ENCODE results near the gene ZBTB47. TPM values are rescaled to one million over a fixed set of nuclear protein-coding genes. Genes with fewer than 3 reads are reported as not detected.

Gene ZBTB47
- total RNA-seq, 8 experiments from 2014 or later = 3.3 to 20.7 (median 7.7) TPM

DNA sequence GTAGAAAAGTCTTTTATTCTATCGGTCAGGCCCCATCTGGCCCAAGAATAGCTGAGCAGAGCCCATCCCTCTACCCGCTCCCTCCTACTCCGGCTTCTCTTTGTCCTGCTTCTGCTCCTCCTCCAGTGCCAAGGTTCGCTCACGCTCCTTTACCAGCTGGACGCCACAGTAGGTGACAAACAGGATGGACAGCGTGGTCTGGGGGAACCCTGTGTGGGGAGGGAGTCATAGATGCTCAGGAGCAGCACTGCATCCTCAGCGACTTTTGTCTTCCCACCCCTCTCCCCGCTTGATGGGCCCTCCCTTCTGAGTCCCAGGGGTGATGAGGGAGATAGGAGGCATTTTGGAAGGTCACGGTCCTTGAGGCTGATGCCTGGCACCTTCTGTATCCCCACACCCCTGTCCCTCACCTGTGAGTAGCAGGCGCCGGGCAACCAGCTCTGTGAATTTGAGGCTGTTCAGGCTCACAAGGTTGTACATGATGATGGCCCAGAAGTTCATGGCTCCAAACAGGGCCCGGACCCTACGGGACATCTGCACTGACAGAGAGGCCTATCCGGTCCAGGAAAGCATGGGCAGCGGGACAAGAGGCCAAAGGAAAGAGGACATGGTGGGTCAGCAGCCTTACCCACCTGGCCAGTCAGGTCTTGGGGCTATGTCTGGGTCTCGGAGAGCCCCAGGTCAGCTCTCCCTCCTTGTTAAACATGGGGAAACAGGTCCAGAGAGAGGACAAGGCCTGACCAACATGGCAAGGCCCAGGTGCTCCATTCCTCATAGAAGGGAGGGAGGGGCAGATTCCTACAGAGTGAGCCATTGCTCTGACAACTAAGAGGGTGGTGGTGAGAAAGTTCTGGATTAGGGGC is 39.4 kb downstream of the ZBTB47 start:
- Histone ChIP-seq H3K4me3 (no peak overlapping the region), H3K27ac (no peak overlapping the region), H3K4me1 (replicated peaks in 1 of 2) (no peaks in the 10 kb centered on the region)
- ATAC-seq (replicated peaks in 6 of 8) = peak in 2 of 8 experiments; percentile 24
- in situ Hi-C loops (cut with MboI; ENCODE audit: low pct_unique_long_range_greater_than_20kb in 2 of 9, low sequenced_read_pairs in 9 of 9, unreplicated experiment in 9 of 9) = no loop called here
- 20 to 100% (median 80%) methylated on average over 1 to 6 of the region's 17 CpGs; no CpG with 5 or more reads in 1 of the 10 experiments for WGBS, 10 experiments

- no peak overlapping the region for H3K4me3 ChIP-seq
- H3K27ac ChIP-seq = no peak overlapping the region
- H3K4me1 ChIP-seq (replicated peaks in 1 of 2) = no peaks in the 10 kb centered on the region
- in situ Hi-C loops (cut with MboI; ENCODE audit: low pct_unique_long_range_greater_than_20kb in 2 of 9, low sequenced_read_pairs in 9 of 9, unreplicated experiment in 9 of 9) = no loop called here
- no peak for ATAC-seq (replicated peaks in 6 of 8)
- WGBS, 10 experiments = 0 to 100% (median 90%) methylated on average over 1 to 2 of the region's 4 CpGs; no CpG with 5 or more reads in 4 of the 10 experiments
Measured at GRCh38 chr3:42693530-42693930, 40.0 kb downstream of the ZBTB47 start.

DNA sequence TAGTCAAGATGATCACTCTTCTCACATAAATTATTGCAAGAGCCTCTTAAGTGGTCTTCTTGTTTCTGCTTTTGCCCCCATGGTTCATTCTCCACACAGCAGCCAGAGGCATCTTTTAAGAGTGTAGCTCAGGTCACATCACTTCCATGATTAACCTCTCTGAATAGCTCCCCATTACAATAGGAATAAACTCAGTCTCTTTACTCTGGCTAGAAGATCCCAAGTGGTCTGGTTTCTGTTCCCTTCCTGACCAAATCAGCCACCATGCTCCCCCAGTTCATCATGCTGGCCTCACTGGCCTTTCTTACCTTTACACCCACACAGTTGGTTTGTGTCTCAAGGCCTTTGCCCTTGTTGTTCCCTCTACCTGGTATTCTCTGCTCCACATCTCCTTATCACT is 40.9 kb downstream of the ZBTB47 start:
- no peak for ATAC-seq (replicated peaks in 6 of 8)
- Histone ChIP-seq H3K4me3 (no peak overlapping the region), H3K4me1 (replicated peaks in 1 of 2) (no peaks in the 10 kb centered on the region), H3K27ac (no peak overlapping the region)
- in situ Hi-C loops (cut with MboI; ENCODE audit: low pct_unique_long_range_greater_than_20kb in 2 of 9, low sequenced_read_pairs in 9 of 9, unreplicated experiment in 9 of 9) = no loop called here

GRCh38 chr3:42696356-42697288 is 43.1 kb downstream of the ZBTB47 start:
- Histone ChIP-seq H3K27ac (no peak overlapping the region), H3K4me1 (replicated peaks in 1 of 2) (peaks cover 0 to 2% of the 10 kb centered on the region in 2 donors), H3K4me3 (no peak overlapping the region)
- in situ Hi-C loops (cut with MboI; ENCODE audit: low pct_unique_long_range_greater_than_20kb in 2 of 9, low sequenced_read_pairs in 9 of 9, unreplicated experiment in 9 of 9) = no loop called here
- no peak for ATAC-seq (replicated peaks in 6 of 8)
- 0 to 90% (median 49%) methylated on average over 1 to 6 of the region's 19 CpGs; no CpG with 5 or more reads in 3 of the 10 experiments for WGBS, 10 experiments

DNA sequence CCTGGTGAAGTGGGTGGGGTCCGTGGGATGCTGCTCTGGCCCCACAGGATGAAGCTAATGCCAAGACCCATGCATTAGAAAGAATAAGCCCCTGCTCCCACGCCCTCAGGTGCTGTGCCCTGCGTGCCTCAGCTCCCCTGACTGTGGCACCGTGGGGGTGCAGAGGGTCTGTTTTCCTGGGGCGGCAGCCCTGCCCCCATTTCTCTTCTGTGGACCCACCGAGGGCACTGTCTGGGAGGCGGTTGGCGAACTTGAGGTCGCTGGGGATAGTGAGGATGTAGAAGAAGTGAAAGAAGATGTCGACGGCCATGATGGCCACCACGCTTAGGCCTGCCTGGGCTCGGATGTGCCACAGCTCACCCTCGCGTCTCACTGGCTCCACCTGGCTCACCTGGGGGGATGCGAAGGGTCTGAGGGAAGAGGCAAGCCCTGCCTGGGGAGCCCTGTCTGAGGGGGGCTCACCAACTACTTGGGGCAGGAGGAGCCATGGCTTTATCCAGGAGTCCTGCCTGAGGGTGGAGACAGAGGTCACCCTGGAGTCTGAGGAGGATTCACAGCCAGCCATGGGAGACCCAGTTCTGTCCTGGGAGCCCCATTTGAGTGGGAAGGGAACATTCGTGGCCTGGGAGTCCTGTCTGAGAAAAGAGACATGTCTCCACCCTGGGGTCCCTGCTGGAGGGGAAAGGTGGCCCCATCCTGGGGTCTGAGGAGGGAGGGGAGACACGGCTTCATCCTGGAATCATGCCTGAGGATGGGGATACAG is 44.0 kb downstream of the ZBTB47 start:
- Histone ChIP-seq H3K4me1 (replicated peaks in 1 of 2) (peaks cover 0 to 7% of the 10 kb centered on the region in 2 donors), H3K27ac (no peak overlapping the region), H3K4me3 (no peak overlapping the region)
- WGBS, 10 experiments = 30 to 79% (median 65%) methylated on average over 1 to 9 of the region's 18 CpGs; no CpG with 5 or more reads in 6 of the 10 experiments
- ATAC-seq (replicated peaks in 6 of 8) = no peak
- in situ Hi-C loops (cut with MboI; ENCODE audit: low pct_unique_long_range_greater_than_20kb in 2 of 9, low sequenced_read_pairs in 9 of 9, unreplicated experiment in 9 of 9) = no loop called here

- H3K4me1 ChIP-seq (replicated peaks in 1 of 2) = peaks cover 2 to 11% of the 10 kb centered on the region in 2 donors
- ATAC-seq (replicated peaks in 6 of 8) = no peak
- 28 to 100% (median 80%) methylated on average over 1 to 3 of the region's 7 CpGs; no CpG with 5 or more reads in 6 of the 10 experiments for whole genome bisulfite sequencing, 10 experiments
- H3K4me3 ChIP-seq = no peak overlapping the region
- no peak overlapping the region for H3K27ac ChIP-seq
- in situ Hi-C loops (cut with MboI; ENCODE audit: low pct_unique_long_range_greater_than_20kb in 2 of 9, low sequenced_read_pairs in 9 of 9, unreplicated experiment in 9 of 9) = no loop called here
Measured at GRCh38 chr3:42698216-42698910, 44.9 kb downstream of the ZBTB47 start.

DNA sequence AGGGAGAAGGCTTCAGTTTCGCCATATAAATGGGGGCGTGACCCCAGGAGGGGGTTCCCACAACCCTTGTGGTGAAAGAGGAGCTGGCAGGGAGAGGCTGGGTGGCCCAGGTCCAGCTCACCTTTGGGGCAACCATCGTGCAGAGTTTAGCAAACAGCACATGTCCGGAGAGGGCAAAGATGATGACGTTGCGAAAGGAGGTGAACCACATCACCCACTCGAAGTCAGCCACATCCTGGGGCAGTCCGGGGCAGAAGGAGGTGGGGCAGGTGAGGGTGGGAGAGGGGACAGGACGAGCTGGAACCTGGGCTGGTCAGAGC is 45.4 kb downstream of the ZBTB47 start:
- in situ Hi-C loops (cut with MboI; ENCODE audit: low pct_unique_long_range_greater_than_20kb in 2 of 9, low sequenced_read_pairs in 9 of 9, unreplicated experiment in 9 of 9) = no loop called here
- H3K27ac ChIP-seq = no peak overlapping the region
- H3K4me1 ChIP-seq (replicated peaks in 1 of 2) = peaks cover 2 to 11% of the 10 kb centered on the region in 2 donors
- WGBS, 10 experiments = 33 to 100% (median 60%) methylated on average over 1 to 2 of the region's 9 CpGs; no CpG with 5 or more reads in 5 of the 10 experiments
- no peak for ATAC-seq (replicated peaks in 6 of 8)
- no peak overlapping the region for H3K4me3 ChIP-seq

GRCh38 chr3:42699511-42699971 is 46.0 kb downstream of the ZBTB47 start:
- Histone ChIP-seq H3K27ac (no peak overlapping the region), H3K4me3 (no peak overlapping the region), H3K4me1 (replicated peaks in 1 of 2) (peaks cover 2 to 11% of the 10 kb centered on the region in 2 donors)
- 40 to 100% (median 82%) methylated on average over 1 to 2 of the region's 10 CpGs; no CpG with 5 or more reads in 6 of the 10 experiments for WGBS, 10 experiments
- in situ Hi-C loops (cut with MboI; ENCODE audit: low pct_unique_long_range_greater_than_20kb in 2 of 9, low sequenced_read_pairs in 9 of 9, unreplicated experiment in 9 of 9) = no loop called here
- ATAC-seq (replicated peaks in 6 of 8) = no peak

GRCh38 chr3:42700366-42701288 is 47.1 kb downstream of the ZBTB47 start:
- 46 to 90% (median 60%) methylated on average over 2 to 3 of the region's 15 CpGs; no CpG with 5 or more reads in 7 of the 10 experiments for WGBS, 10 experiments
- Histone ChIP-seq H3K4me1 (replicated peaks in 1 of 2) (peaks cover 2 to 11% of the 10 kb centered on the region in 2 donors), H3K27ac (no peak overlapping the region), H3K4me3 (no peak overlapping the region)
- in situ Hi-C loops (cut with MboI; ENCODE audit: low pct_unique_long_range_greater_than_20kb in 2 of 9, low sequenced_read_pairs in 9 of 9, unreplicated experiment in 9 of 9) = no loop called here
- ATAC-seq (replicated peaks in 6 of 8) = no peak

GRCh38 chr3:42701371-42702065 is 48.0 kb downstream of the ZBTB47 start:
- Histone ChIP-seq H3K4me1 (replicated peaks in 1 of 2) (peaks cover 2 to 11% of the 10 kb centered on the region in 2 donors), H3K27ac (no peak overlapping the region), H3K4me3 (no peak overlapping the region)
- in situ Hi-C loops (cut with MboI; ENCODE audit: low pct_unique_long_range_greater_than_20kb in 2 of 9, low sequenced_read_pairs in 9 of 9, unreplicated experiment in 9 of 9) = no loop called here
- 8 to 100% (median 27%) methylated on average over 1 to 3 of the region's 15 CpGs; no CpG with 5 or more reads in 3 of the 10 experiments for WGBS, 10 experiments
- peak; percentile 44 to 94 (median 74) for ATAC-seq (replicated peaks in 6 of 8)
